Kidney tubule cell (primary cell): Measurements from ENCODE around the gene LRMDA.

ENCODE experiments used
- DNase-seq: peaks from one replicate; pipeline ENCODE4 v3.0.0-alpha.2; 2018; ENCODE audit warnings: low spot score

Gene LRMDA

GRCh38 chr10:75924309-75924902 lies 493.0 kb downstream of the LRMDA start:
- DNase-seq = no peak

GRCh38 chr10:75925999-75926398 lies 494.6 kb downstream of the LRMDA start:
- DNase-seq = no peak

GRCh38 chr10:75926763-75927162 lies 495.3 kb downstream of the LRMDA start:
- peak; percentile 52 for DNase-seq

GRCh38 chr10:75928231-75928630 lies 496.8 kb downstream of the LRMDA start:
- no peak for DNase-seq

- DNase-seq = no peak
These were observed 498.3 kb downstream of the LRMDA start for GRCh38 chr10:75929630-75930161.

GRCh38 chr10:75932921-75933320 lies 501.5 kb downstream of the LRMDA start:
- DNase-seq = peak; percentile 68

- no peak for DNase-seq
These were observed 503.8 kb downstream of the LRMDA start for GRCh38 chr10:75935240-75935639.

GRCh38 chr10:75935650-75936400 lies 504.4 kb downstream of the LRMDA start:
- DNase-seq = peak; percentile 22

- DNase-seq = no peak
These were observed 505.4 kb downstream of the LRMDA start for GRCh38 chr10:75936841-75937240.

GRCh38 chr10:75937823-75938222 lies 506.4 kb downstream of the LRMDA start:
- no peak for DNase-seq

GRCh38 chr10:75938380-75939122 lies 507.1 kb downstream of the LRMDA start:
- no peak for DNase-seq

- no peak for DNase-seq
These were observed 508.1 kb downstream of the LRMDA start for GRCh38 chr10:75939541-75939940.

- no peak for DNase-seq
These were observed 509.3 kb downstream of the LRMDA start for GRCh38 chr10:75940742-75941141.

GRCh38 chr10:75941223-75941801 lies 509.9 kb downstream of the LRMDA start:
- DNase-seq = no peak

- DNase-seq = no peak
These were observed 512.6 kb downstream of the LRMDA start for GRCh38 chr10:75944061-75944460.

GRCh38 chr10:75948583-75948982 lies 517.2 kb downstream of the LRMDA start:
- DNase-seq = no peak

- no peak for DNase-seq
These were observed 518.9 kb downstream of the LRMDA start for GRCh38 chr10:75950307-75950706.

GRCh38 chr10:75950997-75951589 lies 519.7 kb downstream of the LRMDA start:
- DNase-seq = no peak

GRCh38 chr10:75951627-75952026 lies 520.2 kb downstream of the LRMDA start:
- no peak for DNase-seq

GRCh38 chr10:75952093-75952492 lies 520.7 kb downstream of the LRMDA start:
- no peak for DNase-seq

GRCh38 chr10:75954486-75954885 lies 523.1 kb downstream of the LRMDA start:
- no peak for DNase-seq

GRCh38 chr10:75955973-75956502 lies 524.6 kb downstream of the LRMDA start:
- DNase-seq = no peak
